K562 (cell line): ENCODE measurements around the gene HTR3C. TPM values are rescaled to one million over a fixed set of nuclear protein-coding genes. Genes with fewer than 3 reads are reported as not detected.
A peak's percentile ranks its signal among the peaks of the same experiment; 100 is the strongest.

Experiments used
- ARID3A ChIP-seq: IDR thresholded peaks from 2 replicates; pipeline ENCODE4 v1.6.1; 2012; ENCODE audit warnings: low read depth, low read length, improper control_type of control experiment, borderline replicate concordance
- CSDE1 ChIP-seq, 2 experiments: fragments of 450-650 bp; IDR thresholded peaks; 2 replicates each; pipeline ENCODE4 v1.6.1; 2016; ENCODE audit warnings: mild to moderate bottlenecking in 1 of 2
- DNMT1 ChIP-seq: fragments of 450-650 bp; IDR thresholded peaks from 2 replicates; pipeline ENCODE4 v1.6.1; 2016; ENCODE audit warnings: antibody characterized with exemption, mild to moderate bottlenecking
- DPF2 ChIP-seq: fragments of 450-650 bp; IDR thresholded peaks from 2 replicates; pipeline ENCODE4 v1.6.1; 2016
- ETV6 ChIP-seq, 3 experiments: fragments of 150-350 bp in 1 of 3; sonication (generic) in 1 of 3; formaldehyde crosslinking in 1 of 3; IDR thresholded peaks; 2 replicates each; pipeline versions ENCODE4 v1.6.1 to v1.8.0; 2014 to 2022; ENCODE audit warnings: borderline replicate concordance in 2 of 3, low read depth in 2 of 3, antibody characterized with exemption in 1 of 3, low read length in 1 of 3, mild to moderate bottlenecking in 1 of 3, missing genetic modification reagents in 1 of 3
- GATA2 ChIP-seq: sonication (generic); formaldehyde crosslinking; IDR thresholded peaks from 2 replicates; pipeline ENCODE4 v1.4.0; 2020; ENCODE audit warnings: mild to moderate bottlenecking, missing genetic modification reagents
- HSF4 ChIP-seq: fragments of 250-450 bp; sonication (Bioruptor Pico); IDR thresholded peaks from 2 replicates; pipeline ENCODE4 v2.1.2; 2022; ENCODE audit warnings: mild to moderate bottlenecking, moderate library complexity, borderline replicate concordance
- NFIX ChIP-seq: fragments of 250-450 bp; sonication (Bioruptor Pico); IDR thresholded peaks from 2 replicates; pipeline ENCODE4 v1.4.0; 2020; ENCODE audit warnings: low read depth, mild to moderate bottlenecking, moderate library complexity
- NR1H2 ChIP-seq: sonication (generic); formaldehyde crosslinking; IDR thresholded peaks from 2 replicates; pipeline ENCODE4 v1.4.0; 2020; ENCODE audit warnings: mild to moderate bottlenecking, missing genetic modification reagents
- PCBP1 ChIP-seq: fragments of 200-400 bp; formaldehyde crosslinking; IDR thresholded peaks from 2 replicates; pipeline ENCODE4 v1.6.1; 2018; ENCODE audit warnings: mild to moderate bottlenecking, low read depth, low read length; ENCODE audit not compliant: poor library complexity, severe bottlenecking
- PHF20 ChIP-seq: fragments of 450-650 bp; IDR thresholded peaks from 2 replicates; pipeline ENCODE4 v1.6.1; 2018; ENCODE audit not compliant: partially characterized antibody
- PTTG1 ChIP-seq: fragments of 450-650 bp; IDR thresholded peaks from 2 replicates; pipeline ENCODE4 v1.6.1; 2016; ENCODE audit warnings: low read depth, mild to moderate bottlenecking, missing genetic modification characterization, missing compliant biosample characterization
- SREBF1 ChIP-seq: fragments of 150-350 bp; IDR thresholded peaks from 2 replicates; pipeline ENCODE4 v1.6.1; 2014; ENCODE audit warnings: antibody characterized with exemption, low read depth, low read length, borderline replicate concordance
- TFE3 ChIP-seq: fragments of 450-650 bp; formaldehyde crosslinking; IDR thresholded peaks from 2 replicates; pipeline ENCODE4 v1.4.0; 2020; ENCODE audit warnings: mild to moderate bottlenecking, mixed read lengths
- TOE1 ChIP-seq, 2 experiments: fragments of 450-650 bp in 1 of 2; sonication (generic) in 1 of 2; formaldehyde crosslinking in 1 of 2; IDR thresholded peaks; 2 replicates each; pipeline versions ENCODE4 v1.7.1 to v1.8.0; 2016 to 2022; ENCODE audit warnings: borderline replicate concordance in 2 of 2, mild to moderate bottlenecking in 2 of 2, antibody characterized with exemption in 1 of 2, inconsistent platforms in 1 of 2, low read depth in 1 of 2, missing genetic modification reagents in 1 of 2, moderate library complexity in 1 of 2
- ZNF143 ChIP-seq: sonication (generic); formaldehyde crosslinking; IDR thresholded peaks from 2 replicates; pipeline ENCODE4 v1.9.0; 2022; ENCODE audit warnings: mild to moderate bottlenecking, missing genetic modification reagents
- ZNF239 ChIP-seq: fragments of 250-450 bp; sonication (Bioruptor Pico); IDR thresholded peaks from 2 replicates; pipeline ENCODE4 v1.4.0; 2020; ENCODE audit warnings: mild to moderate bottlenecking
- ZNF512 ChIP-seq: IDR thresholded peaks from 2 replicates; pipeline ENCODE4 v1.6.1; 2016; ENCODE audit warnings: missing genetic modification characterization, missing compliant biosample characterization
- ZNF75A ChIP-seq: fragments of 450-650 bp; formaldehyde crosslinking; IDR thresholded peaks from 2 replicates; pipeline ENCODE4 v1.4.0; 2020; ENCODE audit warnings: mild to moderate bottlenecking
- ZNF77 ChIP-seq: fragments of 250-450 bp; sonication (Bioruptor Pico); IDR thresholded peaks from 2 replicates; pipeline ENCODE4 v1.5.0; 2020
- ZSCAN32 ChIP-seq: fragments of 450-650 bp; formaldehyde crosslinking; IDR thresholded peaks from 2 replicates; pipeline ENCODE4 v1.4.0; 2020; ENCODE audit warnings: mild to moderate bottlenecking, moderate library complexity
- polyA plus RNA-seq, 8 experiments: library from polyadenylated mRNA; depleted of rRNA in 4 of 8; stranded (reverse) in 5 of 8; unstranded in 3 of 8; fragments of >200 nt; fragmentation: Nextera tagmentation in 2 of 8; fragmentation: Illumina TruSeq in 1 of 8; extraction: Ambion mirVana in 2 of 8; extraction: Trizol in 1 of 8; gene quantifications; 2 replicates each; pipeline versions ENCODE4 v1.2.1 to v1.2.3, GENCODE V29; 2011 to 2014; ENCODE audit warnings: inconsistent platforms in 1 of 8, missing spikeins in 1 of 8
- total RNA-seq, 7 experiments: library from RNA; depleted of rRNA in 6 of 7; stranded (reverse); fragments of >200 nt in 6 of 7; fragmentation: Illumina TruSeq in 2 of 7; extraction: Trizol in 2 of 7; gene quantifications; 2 replicates each; pipeline versions ENCODE4 v1.2.1 to v1.2.3, GENCODE V29; 2011 to 2021; ENCODE audit warnings: low replicate concordance in 1 of 7
- TF ChIP-seq, protein P1 (sequence below): fragments of 250-450 bp; sonication (Bioruptor Pico); IDR thresholded peaks from 2 replicates; pipeline ENCODE4 v1.9.0; 2021; ENCODE audit warnings: mild to moderate bottlenecking, inconsistent platforms

Gene HTR3C
- total and polyA plus RNA-seq, 9 of the 15 experiments (the other 6 are each of a cell fraction or from before 2014, with no cell fraction given) = 0.04 to 0.06 TPM; not detected in 7

GRCh38 chr3:184085389-184085852, 32.6 kb downstream of the HTR3C start (continued):
- no peak for TF ChIP-seq SREBF1
- no peak for TF ChIP-seq ZNF77 (CRISPR knock-in tag)
- TF ChIP-seq ZNF75A (CRISPR knock-in tag) = no peak
- no peak for TF ChIP-seq ZNF143
- no peak for TF ChIP-seq TFE3 (CRISPR knock-in tag)
- no peak for TF ChIP-seq PCBP1
- no peak for TF ChIP-seq DNMT1
- no peak for TF ChIP-seq ZNF239
- TF ChIP-seq ZNF512 (tag) = no peak
- TF ChIP-seq NFIX = no peak
- TF ChIP-seq, protein P1, sequence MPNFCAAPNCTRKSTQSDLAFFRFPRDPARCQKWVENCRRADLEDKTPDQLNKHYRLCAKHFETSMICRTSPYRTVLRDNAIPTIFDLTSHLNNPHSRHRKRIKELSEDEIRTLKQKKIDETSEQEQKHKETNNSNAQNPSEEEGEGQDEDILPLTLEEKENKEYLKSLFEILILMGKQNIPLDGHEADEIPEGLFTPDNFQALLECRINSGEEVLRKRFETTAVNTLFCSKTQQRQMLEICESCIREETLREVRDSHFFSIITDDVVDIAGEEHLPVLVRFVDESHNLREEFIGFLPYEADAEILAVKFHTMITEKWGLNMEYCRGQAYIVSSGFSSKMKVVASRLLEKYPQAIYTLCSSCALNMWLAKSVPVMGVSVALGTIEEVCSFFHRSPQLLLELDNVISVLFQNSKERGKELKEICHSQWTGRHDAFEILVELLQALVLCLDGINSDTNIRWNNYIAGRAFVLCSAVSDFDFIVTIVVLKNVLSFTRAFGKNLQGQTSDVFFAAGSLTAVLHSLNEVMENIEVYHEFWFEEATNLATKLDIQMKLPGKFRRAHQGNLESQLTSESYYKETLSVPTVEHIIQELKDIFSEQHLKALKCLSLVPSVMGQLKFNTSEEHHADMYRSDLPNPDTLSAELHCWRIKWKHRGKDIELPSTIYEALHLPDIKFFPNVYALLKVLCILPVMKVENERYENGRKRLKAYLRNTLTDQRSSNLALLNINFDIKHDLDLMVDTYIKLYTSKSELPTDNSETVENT = no peak
- 0 out of 2 replicates have a peak, but pooled peaks have one; percentile 56 for TF ChIP-seq PTTG1 (tag)
- TF ChIP-seq CSDE1 (IDR thresholded peaks at IDR 0.05) = no peak
- peak; percentile 65; the same call in 1 of the 2 replicates for TF ChIP-seq TOE1 (IDR thresholded peaks at IDR 0.05; ENCODE audit: borderline replicate concordance)
- TF ChIP-seq TOE1 (CRISPR knock-in tag; IDR thresholded peaks at IDR 0.05; ENCODE audit: borderline replicate concordance, low read depth) = no peak
- no peak for TF ChIP-seq GATA2 (CRISPR knock-in tag)
- TF ChIP-seq HSF4 (CRISPR knock-in tag) = no peak
- TF ChIP-seq ETV6 (IDR thresholded peaks at IDR 0.05; ENCODE audit: borderline replicate concordance in 1 of 2, low read depth in 2 of 2, low read length in 1 of 2) = no peak
- no peak for TF ChIP-seq ETV6 (CRISPR knock-in tag; IDR thresholded peaks at IDR 0.05; ENCODE audit: borderline replicate concordance)
- peak; percentile 82 for TF ChIP-seq DPF2
- TF ChIP-seq NR1H2 (CRISPR knock-in tag) = no peak
- TF ChIP-seq ARID3A = no peak
- TF ChIP-seq ZSCAN32 (CRISPR knock-in tag) = no peak
- TF ChIP-seq PHF20 = no peak
